H9 (cell line): ENCODE results near the gene ABCB6. TPM values are rescaled to one million over a fixed set of nuclear protein-coding genes. Genes with fewer than 3 reads are reported as not detected.

Experiments
- DNase-seq: peaks from one replicate; pipeline ENCODE4 v3.0.0-alpha.2; 2017
- H2AFZ ChIP-seq: one replicate; pipeline ENCODE4 v1.6.1; 2013; ENCODE audit warnings: mild to moderate bottlenecking, low read length, control low read depth, moderate library complexity
- H2AK5ac ChIP-seq: 2 replicates; pipeline ENCODE4 v1.6.1; 2013; ENCODE audit warnings: low read length, control low read depth, mixed read lengths; ENCODE audit not compliant: insufficient read length
- H2BK120ac ChIP-seq: one replicate; pipeline ENCODE4 v1.6.1; 2013; ENCODE audit warnings: low read depth, mild to moderate bottlenecking, low read length, control low read depth, inconsistent platforms; ENCODE audit not compliant: poor library complexity, severe bottlenecking
- H2BK12ac ChIP-seq: 2 replicates; pipeline ENCODE4 v1.6.1; 2013; ENCODE audit warnings: low read length, control low read depth, mixed read lengths, low read depth; ENCODE audit not compliant: insufficient read length
- H2BK15ac ChIP-seq: 2 replicates; pipeline ENCODE4 v1.6.1; 2013; ENCODE audit warnings: low read depth, low read length, control low read depth
- H2BK20ac ChIP-seq: one replicate; pipeline ENCODE4 v1.6.1; 2013; ENCODE audit warnings: low read depth, mild to moderate bottlenecking, low read length, control low read depth, inconsistent platforms; ENCODE audit not compliant: poor library complexity, severe bottlenecking
- H2BK5ac ChIP-seq: 2 replicates; pipeline ENCODE4 v1.6.1; 2013; ENCODE audit warnings: low read length, control low read depth, mixed read lengths; ENCODE audit not compliant: insufficient read length
- H3K14ac ChIP-seq: 2 replicates; pipeline ENCODE4 v1.6.1; 2013; ENCODE audit warnings: low read length, control low read depth; ENCODE audit not compliant: insufficient read depth
- H3K18ac ChIP-seq: 2 replicates; pipeline ENCODE4 v1.6.1; 2013; ENCODE audit warnings: low read depth, mild to moderate bottlenecking, mixed read lengths, low read length, control low read depth; ENCODE audit not compliant: insufficient read length
- H3K23ac ChIP-seq: 2 replicates; pipeline ENCODE4 v1.6.1; 2013; ENCODE audit warnings: low read length, control low read depth, mixed read lengths, low read depth; ENCODE audit not compliant: insufficient read length
- H3K23me2 ChIP-seq: 2 replicates; pipeline ENCODE4 v1.6.1; 2013; ENCODE audit warnings: low read depth, mild to moderate bottlenecking, mixed read lengths, low read length, control low read depth; ENCODE audit not compliant: insufficient read length, poor library complexity, severe bottlenecking
- H3K27ac ChIP-seq: 2 replicates; pipeline ENCODE4 v1.5.1; 2013; ENCODE audit warnings: low read length, control low read depth, mixed read lengths, low read depth; ENCODE audit not compliant: insufficient read length
- H3K27me3 ChIP-seq: 2 replicates; pipeline ENCODE4 v1.6.1; 2013; ENCODE audit warnings: low read length, control low read depth, inconsistent platforms; ENCODE audit not compliant: insufficient read depth
- H3K4ac ChIP-seq: 2 replicates; pipeline ENCODE4 v1.6.1; 2013; ENCODE audit warnings: low read depth, mild to moderate bottlenecking, control low read depth, inconsistent platforms, low read length, moderate library complexity
- H3K4me1 ChIP-seq: 2 replicates; pipeline ENCODE4 v1.6.1; 2013; ENCODE audit warnings: low read length, control low read depth, inconsistent platforms; ENCODE audit not compliant: insufficient read depth
- H3K4me2 ChIP-seq: 2 replicates; pipeline ENCODE4 v1.6.1; 2013; ENCODE audit warnings: low read length, control low read depth, mixed read lengths; ENCODE audit not compliant: insufficient read length, insufficient read depth
- H3K56ac ChIP-seq: 2 replicates; pipeline ENCODE4 v1.6.1; 2013; ENCODE audit warnings: low read depth, mild to moderate bottlenecking, mixed read lengths, low read length, control low read depth; ENCODE audit not compliant: insufficient read length
- H3K79me1 ChIP-seq: 2 replicates; pipeline ENCODE4 v1.6.1; 2013; ENCODE audit warnings: low read depth, mild to moderate bottlenecking, moderate library complexity, low read length, control low read depth, inconsistent platforms; ENCODE audit not compliant: insufficient read depth, poor library complexity, severe bottlenecking
- H3K79me2 ChIP-seq: 2 replicates; pipeline ENCODE4 v1.6.1; 2013; ENCODE audit warnings: low read length, control low read depth, inconsistent platforms; ENCODE audit not compliant: insufficient read depth
- H3K9ac ChIP-seq: 2 replicates; pipeline ENCODE4 v1.6.1; 2013; ENCODE audit warnings: low read length, control low read depth, mixed read lengths; ENCODE audit not compliant: insufficient read length; ENCODE audit errors: extremely low read depth
- H3K9me3 ChIP-seq: one replicate; pipeline ENCODE4 v1.6.1; 2013; ENCODE audit warnings: low read depth, low read length, inconsistent platforms; ENCODE audit not compliant: control insufficient read depth
- H3T11ph ChIP-seq: one replicate; pipeline ENCODE4 v1.6.1; 2013; ENCODE audit warnings: mild to moderate bottlenecking, low read length, control low read depth, inconsistent platforms
- H4K20me1 ChIP-seq: one replicate; pipeline ENCODE4 v1.6.1; 2013; ENCODE audit not compliant: control insufficient read depth, insufficient read length, insufficient read depth
- H4K5ac ChIP-seq: 2 replicates; pipeline ENCODE4 v1.6.1; 2013; ENCODE audit warnings: low read depth, mild to moderate bottlenecking, mixed read lengths, low read length, control low read depth; ENCODE audit not compliant: insufficient read length
- H4K8ac ChIP-seq: replicated peaks from 2 replicates; pipeline ENCODE4 v1.6.1; 2013; ENCODE audit warnings: low read length, control low read depth, mixed read lengths, low read depth; ENCODE audit not compliant: insufficient read length
- H4K91ac ChIP-seq: 2 replicates; pipeline ENCODE4 v1.6.1; 2013; ENCODE audit warnings: low read depth, mild to moderate bottlenecking, moderate library complexity, mixed read lengths, low read length, control low read depth; ENCODE audit not compliant: insufficient read length
- H3K27ac Mint-ChIP-seq, 3 experiments: 2 replicates in 2 of 3; 3 replicates in 1 of 3; pipeline ENCODE4 v1.8.0; 2020 to 2021; ENCODE audit warnings: mixed read lengths in 3 of 3, mild to moderate bottlenecking in 1 of 3, moderate library complexity in 1 of 3
- H3K27me3 Mint-ChIP-seq: 2 replicates; pipeline ENCODE4 v1.8.0; 2021; ENCODE audit warnings: low read depth, mild to moderate bottlenecking, moderate library complexity, mixed read lengths
- H3K36me3 Mint-ChIP-seq, 3 experiments: 2 replicates in 2 of 3; 3 replicates in 1 of 3; pipeline ENCODE4 v1.8.0; 2020 to 2021; ENCODE audit warnings: low read depth in 3 of 3, mixed read lengths in 3 of 3; ENCODE audit not compliant: insufficient read depth in 1 of 3
- H3K4me1 Mint-ChIP-seq, 2 experiments: 2 replicates each; pipeline ENCODE4 v1.8.0; 2020; ENCODE audit warnings: mixed read lengths in 2 of 2
- H3K4me3 Mint-ChIP-seq, 2 experiments: 2 replicates in 1 of 2; 3 replicates in 1 of 2; pipeline ENCODE4 v1.8.0; 2020 to 2021; ENCODE audit warnings: mild to moderate bottlenecking in 2 of 2, mixed read lengths in 2 of 2, moderate library complexity in 1 of 2
- H3K9me3 Mint-ChIP-seq, 2 experiments: 2 replicates in 1 of 2; 3 replicates in 1 of 2; pipeline ENCODE4 v1.8.0; 2020; ENCODE audit warnings: mild to moderate bottlenecking in 2 of 2, mixed read lengths in 2 of 2, moderate library complexity in 1 of 2
- CTCF ChIP-seq: fragments of 200-600 bp; sonication (generic); conservative IDR thresholded peaks from 3 replicates; pipeline ENCODE4 v1.8.0; 2021; ENCODE audit warnings: antibody characterized with exemption, mild to moderate bottlenecking
- WGBS: extraction: QIAGEN DNeasy Blood & Tissue Kit; methylation state at CpG from one replicate; pipeline ENCODE4 v1.1.7; 2013; ENCODE audit warnings: missing lambda C conversion rate, low lambda C conversion rate, mixed read lengths; ENCODE audit not compliant: insufficient read length; ENCODE audit errors: extremely low coverage; 5-methylcytosine and 5-hydroxymethylcytosine counted together
- total RNA-seq: library from RNA; stranded (reverse); gene quantifications from 2 replicates; pipeline ENCODE4 v1.2.1, GENCODE V29; 2021

ABCB6 gene
- total RNA-seq, 1 experiment from 2014 or later = 46.4 TPM

- TF ChIP-seq CTCF = no peak
- no peak overlapping the region for H3K4me2 ChIP-seq
- no peaks in the 10 kb centered on the region for H3K9me3 ChIP-seq
- H3K14ac ChIP-seq = no peak overlapping the region
- peaks cover 2 to 3% of the 10 kb centered on the region in 2 experiments for H3K4me1 Mint-ChIP-seq
- no peaks in the 10 kb centered on the region for H3K27me3 ChIP-seq
- H3T11ph ChIP-seq = no peak overlapping the region
- H2BK120ac ChIP-seq = no peak overlapping the region
- H3K27me3 Mint-ChIP-seq = no peaks in the 10 kb centered on the region
- no peaks in the 10 kb centered on the region for H3K23me2 ChIP-seq
- H3K23ac ChIP-seq = no peak overlapping the region
- no peak overlapping the region for H4K5ac ChIP-seq
- H3K27ac Mint-ChIP-seq = no peak overlapping the region
- H3K79me2 ChIP-seq = no peaks in the 10 kb centered on the region
- WGBS = no CpG with 5 or more reads among the region's 2 CpGs
- H2BK12ac ChIP-seq = no peak overlapping the region
- H2AFZ ChIP-seq = no peak overlapping the region
- no peak overlapping the region for H2AK5ac ChIP-seq
- no peak overlapping the region for H3K56ac ChIP-seq
- no peak overlapping the region for H3K18ac ChIP-seq
- peaks cover 3% of the 10 kb centered on the region for H3K79me1 ChIP-seq
- H4K8ac ChIP-seq = no peak overlapping the region
- no peak overlapping the region for H2BK15ac ChIP-seq
- no peaks in the 10 kb centered on the region for H4K20me1 ChIP-seq
- H3K27ac ChIP-seq = no peak overlapping the region
- peaks cover 16 to 45% (median 33%) of the 10 kb centered on the region in 3 experiments for H3K36me3 Mint-ChIP-seq
- H3K4ac ChIP-seq = no peak overlapping the region
- H3K4me1 ChIP-seq = no peaks in the 10 kb centered on the region
- no peak overlapping the region for H3K4me3 Mint-ChIP-seq
- H4K91ac ChIP-seq = no peak overlapping the region
- H2BK5ac ChIP-seq = no peak overlapping the region
- no peaks in the 10 kb centered on the region; a peak in 1 of 5 replicates for H3K9me3 Mint-ChIP-seq
- no peak overlapping the region for H3K9ac ChIP-seq
- no peak overlapping the region for H2BK20ac ChIP-seq
- no peak for DNase-seq
Measured at GRCh38 chr2:219184121-219184520, 34.6 kb downstream of the ABCB6 start.
